GM12875 (cell line): ENCODE results near the gene FRMD1.

Source experiments
- H3K4me3 ChIP-seq: one replicate; pipeline ENCODE4 v1.5.1; 2011; ENCODE audit warnings: low read depth, low read length, control low read depth
- CTCF ChIP-seq: IDR thresholded peaks from 2 replicates; pipeline ENCODE4 v1.5.1; 2011; ENCODE audit warnings: low read depth, mild to moderate bottlenecking, control low read depth, inconsistent platforms, low read length, moderate library complexity, borderline replicate concordance; ENCODE audit not compliant: insufficient read depth

The FRMD1 gene

GRCh38 chr6:168029459-168030217 lies 49.4 kb downstream of the FRMD1 start:
- no peak for TF ChIP-seq CTCF
- no peak overlapping the region for H3K4me3 ChIP-seq

DNA sequence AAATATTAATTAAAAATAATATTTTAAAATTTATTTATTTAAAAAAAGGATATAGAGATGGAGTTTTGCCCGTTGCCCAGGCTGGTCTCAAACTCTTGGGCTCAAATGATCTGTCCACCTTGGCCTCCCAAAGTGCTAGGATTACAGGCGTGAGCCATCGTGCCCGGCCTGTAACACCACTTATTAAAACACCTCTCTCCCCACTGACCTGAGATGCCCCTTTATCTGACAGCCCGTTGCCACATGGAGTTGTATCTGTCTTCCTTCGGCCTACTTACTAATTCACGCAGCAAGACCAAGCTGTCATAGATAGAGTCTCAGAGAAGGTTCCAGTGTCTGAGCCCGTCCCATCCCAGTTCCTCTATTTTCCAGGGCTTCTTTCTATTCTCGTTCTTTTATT lies 50.8 kb downstream of the FRMD1 start:
- no peak for TF ChIP-seq CTCF
- no peak overlapping the region for H3K4me3 ChIP-seq

DNA sequence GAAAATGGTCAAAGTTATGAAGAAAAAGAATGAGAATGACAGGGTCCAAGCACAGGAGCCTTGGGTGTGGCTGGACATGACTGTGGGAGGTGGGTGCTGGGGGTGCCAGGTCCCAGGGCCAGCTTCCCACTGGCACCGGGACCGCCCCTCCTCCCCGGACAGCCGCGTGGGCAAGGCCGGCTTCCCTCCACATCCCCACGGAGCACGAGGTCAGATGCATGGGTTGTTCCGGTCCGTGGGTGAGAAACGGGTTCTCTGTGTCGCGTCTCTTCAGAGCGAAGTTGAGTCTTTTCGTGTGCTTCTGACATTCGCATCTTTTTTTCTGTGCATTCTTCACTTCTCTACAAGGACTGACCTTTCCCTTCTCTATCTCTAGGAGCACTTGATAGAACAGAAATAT lies 51.5 kb downstream of the FRMD1 start:
- TF ChIP-seq CTCF, result no peak
- H3K4me3 ChIP-seq, result no peak overlapping the region

- no peak for TF ChIP-seq CTCF
Measured at GRCh38 chr6:168026925-168027324, 52.1 kb downstream of the FRMD1 start.

GRCh38 chr6:168025831-168026710 lies 52.9 kb downstream of the FRMD1 start:
- no peak for TF ChIP-seq CTCF
- H3K4me3 ChIP-seq, result no peak overlapping the region

More at GRCh38 chr6:168026925-168027324, 52.1 kb downstream of the FRMD1 start:
- H3K4me3 ChIP-seq, result no peak overlapping the region

GRCh38 chr6:168024951-168025510 lies 54.0 kb downstream of the FRMD1 start:
- no peak for TF ChIP-seq CTCF
- no peak overlapping the region for H3K4me3 ChIP-seq
